PFSK-1 (cell line): ENCODE results near the gene P2RY6.

ENCODE experiments used
- FOXP2 ChIP-seq: optimal IDR thresholded peaks from 2 replicates; pipeline ENCODE3; 2011; ENCODE audit warnings: borderline replicate concordance, control low read depth, inconsistent platforms; ENCODE audit not compliant: insufficient read depth; ENCODE audit errors: extremely low read length, extremely low read depth
- POLR2AphosphoS5 ChIP-seq: IDR thresholded peaks from 2 replicates; pipeline ENCODE4 v1.6.1; 2012; ENCODE audit warnings: low read depth, mild to moderate bottlenecking, control low read depth, low read length, moderate library complexity
- REST ChIP-seq, 2 experiments: IDR thresholded peaks; 2 replicates each; pipeline versions ENCODE4 v1.6.1 to v1.8.0; 2011 to 2012; ENCODE audit warnings: low read depth in 2 of 2, low read length in 2 of 2, control low read depth in 1 of 2, inconsistent platforms in 1 of 2, mild to moderate bottlenecking in 1 of 2, moderate library complexity in 1 of 2; ENCODE audit not compliant: insufficient read depth in 1 of 2
- SIN3A ChIP-seq: IDR thresholded peaks from 2 replicates; pipeline ENCODE4 v1.6.1; 2012; ENCODE audit warnings: mild to moderate bottlenecking, low read length, moderate library complexity, borderline replicate concordance; ENCODE audit not compliant: insufficient read depth
- TAF1 ChIP-seq: IDR thresholded peaks from 2 replicates; pipeline ENCODE4 v1.6.1; 2012; ENCODE audit warnings: low read length, control low read depth, borderline replicate concordance; ENCODE audit not compliant: insufficient read depth

The P2RY6 gene

GRCh38 chr11:73310661-73311393, 38.7 kb downstream of the P2RY6 start:
- TF ChIP-seq FOXP2, result no peak
- TF ChIP-seq SIN3A, result no peak
- TF ChIP-seq TAF1, result no peak
- TF ChIP-seq POLR2AphosphoS5, result no peak
- TF ChIP-seq REST (IDR thresholded peaks at IDR 0.05; ENCODE audit: insufficient read depth in 1 of 2, low read depth in 2 of 2, low read length in 2 of 2), result no peak

- TF ChIP-seq REST (IDR thresholded peaks at IDR 0.05; ENCODE audit: insufficient read depth in 1 of 2, low read depth in 2 of 2, low read length in 2 of 2), result no peak
- no peak for TF ChIP-seq FOXP2
- no peak for TF ChIP-seq POLR2AphosphoS5
- TF ChIP-seq TAF1, result no peak
- TF ChIP-seq SIN3A, result no peak
These were observed 39.3 kb downstream of the P2RY6 start for GRCh38 chr11:73311394-73311869.

DNA sequence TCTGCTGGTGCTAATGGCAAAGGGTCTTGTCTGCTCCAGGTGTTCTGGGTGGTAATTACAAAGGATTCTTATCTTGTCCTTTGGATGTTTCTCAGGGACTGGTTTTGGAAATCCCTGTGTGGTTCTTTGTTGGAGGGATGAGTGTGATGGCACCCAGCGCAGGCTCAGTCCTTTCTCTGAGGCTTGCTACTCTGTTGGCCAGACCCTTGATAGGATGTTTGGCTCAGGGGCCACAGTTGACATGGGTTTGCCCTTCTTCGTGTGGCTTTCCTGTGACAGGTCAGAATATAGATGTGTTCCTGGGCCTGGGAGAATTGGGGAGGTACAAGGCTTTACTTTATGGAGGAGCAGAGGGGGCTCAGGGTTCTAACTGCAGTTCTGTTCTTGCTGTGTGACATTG, 39.9 kb downstream of the P2RY6 start:
- no peak for TF ChIP-seq FOXP2
- TF ChIP-seq SIN3A, result no peak

DNA sequence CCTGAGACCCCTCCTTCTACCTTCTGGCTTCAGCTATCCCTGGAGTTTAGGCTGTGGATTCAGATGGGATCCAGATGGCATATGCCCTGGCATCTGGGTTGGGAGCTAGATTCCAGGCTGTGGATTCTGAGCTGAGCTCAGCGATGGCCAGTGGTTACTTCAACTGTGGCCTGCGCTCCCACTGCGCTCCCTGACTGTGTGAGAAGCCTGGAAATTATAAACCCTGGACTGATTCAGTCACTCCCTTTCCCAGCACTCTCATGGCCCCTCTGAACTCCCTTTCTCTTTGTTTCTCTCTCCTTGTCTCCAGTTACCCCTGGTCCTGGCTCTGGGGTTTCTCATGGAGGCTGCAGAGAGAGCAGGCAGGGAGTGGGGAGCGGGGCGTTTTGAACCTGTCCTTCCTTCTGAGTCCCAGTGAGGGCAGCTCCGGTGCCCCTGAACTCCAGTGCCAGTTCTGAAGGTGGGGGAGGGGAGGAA, 40.8 kb downstream of the P2RY6 start:
- TF ChIP-seq SIN3A (no peak), REST (IDR thresholded peaks at IDR 0.05; ENCODE audit: insufficient read depth in 1 of 2, low read depth in 2 of 2, low read length in 2 of 2) (no peak), FOXP2 (no peak), TAF1 (no peak)

GRCh38 chr11:73313652-73314051, 41.5 kb downstream of the P2RY6 start:
- TF ChIP-seq TAF1 (no peak), POLR2AphosphoS5 (no peak), SIN3A (no peak), FOXP2 (no peak), REST (IDR thresholded peaks at IDR 0.05; ENCODE audit: insufficient read depth in 1 of 2, low read depth in 2 of 2, low read length in 2 of 2) (no peak)
